Hepatocyte (in vitro differentiated cells): ENCODE data around the gene GID8.

ENCODE experiments used
- CTCF ChIP-seq: fragments of 200-600 bp; sonication (generic); IDR thresholded peaks from 2 replicates; pipeline ENCODE4 v1.5.1; 2016; ENCODE audit warnings: antibody characterized with exemption, mild to moderate bottlenecking; ENCODE audit not compliant: poor library complexity
- EZH2 ChIP-seq: fragments of 200-600 bp; sonication (generic); IDR thresholded peaks from 2 replicates; pipeline ENCODE4 v1.6.1; 2016; ENCODE audit warnings: antibody characterized with exemption, mild to moderate bottlenecking, borderline replicate concordance

- TF ChIP-seq EZH2 = no peak
- no peak for TF ChIP-seq CTCF
These were observed 6.2 kb downstream of the GID8 start for GRCh38 chr20:62944184-62944583.
